Hematopoietic multipotent progenitor cell treated with erythropoietin and hydrocortisone succinate and interleukin-3 and kit ligand, for 17 days (in vitro differentiated cells): Measurements from ENCODE around the gene CYP20A1.
"Not testable (repeated sequence)": the region's sequence is repeated elsewhere in the genome, so short reads cannot be mapped to it uniquely, and the experiment has no call there.

Experiments used
- DNase-seq: peaks from one replicate; pipeline ENCODE4 v3.0.0-alpha.2; 2015; ENCODE audit warnings: low spot score

Gene CYP20A1

DNA sequence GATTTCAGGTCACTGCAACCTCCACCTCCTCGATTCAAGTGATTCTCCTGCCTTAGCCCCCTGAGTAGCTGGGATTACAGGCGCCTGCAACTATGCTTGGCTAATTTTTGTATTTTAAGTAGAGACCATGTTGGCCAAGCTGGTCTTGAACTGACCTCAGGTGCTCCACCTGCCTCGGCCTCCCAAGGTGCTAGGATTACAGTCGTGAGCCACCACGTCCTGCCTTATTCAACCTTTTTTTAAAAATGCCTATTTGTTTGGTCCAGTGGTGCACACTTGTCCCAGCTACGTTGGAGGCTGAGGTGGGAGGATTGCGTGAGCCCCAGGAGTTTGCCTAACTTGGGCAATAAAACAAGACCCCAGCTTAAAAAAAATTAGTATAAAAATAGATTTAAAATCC, 43.3 kb downstream of the CYP20A1 start:
- no peak for DNase-seq

DNA sequence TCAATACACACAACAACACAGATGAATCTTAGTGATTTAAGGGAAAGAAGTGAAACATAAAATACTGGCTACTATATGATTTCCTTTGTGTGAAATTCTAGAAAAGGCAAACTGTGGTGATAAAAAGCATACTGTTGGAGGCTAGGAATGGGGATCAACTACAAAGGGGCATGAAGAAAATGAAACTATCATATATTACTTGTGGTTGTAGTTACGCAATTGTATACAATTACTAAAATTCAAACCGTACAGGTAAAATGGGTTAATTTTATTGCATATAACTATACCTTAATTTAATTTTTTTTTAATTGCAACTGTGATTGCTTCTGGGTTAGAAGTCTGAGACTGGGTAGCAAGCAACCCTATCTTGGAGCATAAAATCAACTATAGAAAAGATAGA, 47.7 kb downstream of the CYP20A1 start:
- no peak for DNase-seq

DNA sequence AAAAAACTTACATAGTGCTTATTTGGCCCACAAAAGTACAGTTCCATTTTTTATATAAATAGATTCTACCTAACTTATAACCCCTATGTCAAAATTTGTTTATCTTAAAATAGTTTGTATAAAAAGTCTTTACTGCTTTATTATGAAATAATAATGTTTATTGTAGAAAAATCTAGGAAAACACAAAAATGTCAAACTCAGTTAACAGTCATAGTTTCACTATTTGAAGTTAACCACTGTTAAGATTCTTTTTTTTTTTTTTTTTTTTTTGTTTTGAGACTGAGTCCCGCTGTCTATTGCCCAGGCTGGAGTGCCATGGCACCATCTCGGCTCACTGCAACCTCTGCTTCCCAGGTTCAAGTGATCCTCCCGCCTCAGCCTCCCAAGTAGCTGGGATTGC, 62.8 kb downstream of the CYP20A1 start:
- DNase-seq, result no peak

DNA sequence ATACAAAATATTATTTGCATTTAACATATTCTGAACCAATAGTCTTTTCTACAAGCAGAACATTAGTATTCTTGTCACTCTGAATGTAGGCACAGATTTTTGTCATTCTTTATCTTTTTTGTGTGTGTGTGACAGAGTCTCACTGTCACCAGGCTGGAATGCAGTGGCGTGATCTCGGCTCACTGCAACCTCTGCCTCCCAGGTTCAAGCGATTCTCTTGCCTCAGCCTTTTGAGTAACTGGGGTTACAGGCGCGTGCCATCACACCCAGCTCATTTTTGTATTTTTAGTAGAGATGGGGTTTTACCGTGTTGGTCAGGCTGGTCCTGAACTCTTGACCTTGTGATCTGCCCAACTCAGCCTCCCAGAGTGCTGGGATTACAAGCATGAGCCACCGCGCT, 63.8 kb downstream of the CYP20A1 start:
- not testable (repeated sequence) for DNase-seq

DNA sequence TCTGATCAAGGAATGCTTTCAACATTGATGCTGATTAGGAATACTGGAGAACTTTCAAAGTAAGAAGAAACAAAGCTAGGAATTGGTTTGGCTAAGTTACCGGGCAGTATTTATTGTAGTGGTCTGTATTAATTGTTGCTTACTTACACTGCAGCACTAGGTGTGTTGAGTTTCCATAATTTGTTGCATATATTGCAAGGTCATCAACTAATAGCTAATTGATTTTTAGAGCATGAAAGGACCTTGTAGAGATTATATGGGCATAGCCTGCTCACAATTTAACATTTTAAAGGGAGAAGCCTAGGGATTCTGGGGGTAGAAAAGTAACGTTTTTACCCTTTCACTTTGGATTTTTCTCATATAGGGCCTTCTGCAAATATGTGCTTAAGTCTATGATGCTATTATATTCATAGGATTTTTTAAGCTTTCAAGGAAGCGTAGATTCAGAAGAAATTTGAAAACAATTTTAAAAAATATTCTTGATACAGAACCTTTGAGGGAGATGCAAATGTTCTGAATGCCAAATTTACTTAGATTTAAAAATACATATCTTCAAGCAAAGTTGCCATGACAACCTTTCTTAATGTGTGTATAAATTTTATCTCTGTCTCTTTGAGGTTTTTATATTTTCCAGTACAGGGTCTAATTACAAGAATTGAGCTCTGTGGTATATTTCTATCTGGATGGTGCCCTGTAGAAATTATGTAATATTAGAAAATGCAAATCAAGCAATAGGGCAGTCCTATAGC, 72.0 kb downstream of the CYP20A1 start:
- no peak for DNase-seq

DNA sequence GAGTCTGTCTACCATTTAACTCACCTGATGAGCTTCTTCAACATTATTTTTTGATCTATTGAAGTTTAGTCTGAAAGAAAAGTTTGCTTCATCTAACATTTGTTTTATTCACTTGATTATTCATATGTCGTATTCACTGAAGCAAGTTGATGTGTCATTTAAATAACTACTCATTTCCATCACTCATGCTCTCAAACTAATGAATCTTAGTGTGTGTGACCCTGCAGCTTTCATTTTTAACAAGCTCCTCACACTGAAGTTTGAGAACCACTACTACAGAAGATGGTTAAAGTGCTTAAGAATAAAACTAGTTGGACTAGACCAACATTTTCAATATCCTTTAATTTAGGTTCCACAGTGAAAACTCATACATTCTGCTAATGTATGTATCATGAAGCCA, 87.5 kb downstream of the CYP20A1 start:
- DNase-seq, result no peak

DNA sequence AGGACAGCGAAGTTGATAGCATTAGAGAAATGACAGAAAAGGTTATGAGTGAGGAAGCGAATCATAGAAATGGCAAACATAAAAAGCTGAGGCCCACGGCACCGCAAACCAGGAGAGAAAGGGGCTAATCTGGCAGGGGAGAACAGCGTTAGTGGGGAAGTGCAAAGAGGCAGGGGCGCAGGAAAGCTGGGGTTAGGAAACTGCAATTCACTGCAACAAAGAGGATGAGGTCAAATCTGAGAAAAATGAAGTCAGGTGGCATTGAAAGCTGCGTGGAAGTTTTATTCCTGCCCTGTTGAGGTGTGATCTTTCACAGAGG, 88.7 kb downstream of the CYP20A1 start:
- no peak for DNase-seq

DNA sequence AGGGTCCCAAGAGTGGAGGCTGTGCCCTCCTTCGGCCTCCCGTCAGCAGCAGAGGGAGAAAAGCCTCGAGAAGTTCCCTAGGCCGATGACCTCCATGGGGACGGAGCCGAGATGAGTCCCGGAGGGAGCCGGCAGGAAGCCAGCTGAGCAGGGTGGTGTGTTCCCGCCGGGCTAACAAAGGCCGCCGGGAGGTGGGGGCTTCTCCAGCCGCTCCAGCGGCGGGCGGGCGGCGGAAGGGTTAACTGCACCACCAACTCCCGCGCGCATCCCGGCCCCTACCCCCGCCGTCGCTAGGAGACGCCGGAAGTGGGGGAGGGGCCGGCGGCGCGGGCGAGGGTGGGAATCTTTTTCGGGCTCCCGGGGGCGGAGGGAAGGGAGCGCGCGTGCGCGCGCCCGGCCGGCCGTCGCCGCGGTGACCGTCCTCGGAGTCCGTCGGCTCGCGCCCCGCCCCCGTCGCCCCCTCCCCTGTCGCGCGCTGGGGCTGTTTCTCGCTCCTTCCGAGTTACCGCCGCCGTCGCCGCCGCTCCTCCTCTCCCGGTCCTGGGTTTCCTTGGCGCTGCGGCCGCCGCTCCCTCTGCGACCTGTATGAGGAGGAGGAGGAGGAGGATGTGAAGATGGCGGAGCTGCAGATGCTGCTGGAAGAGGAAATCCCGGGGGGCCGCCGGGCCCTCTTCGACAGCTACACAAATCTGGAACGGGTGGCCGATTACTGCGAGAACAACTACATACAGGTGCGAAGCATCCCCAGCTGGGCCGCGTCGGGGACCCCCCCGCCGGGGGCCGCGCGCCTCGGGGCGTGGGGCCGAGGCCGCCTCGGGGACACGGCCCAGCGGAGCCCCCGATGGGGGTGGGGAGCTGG, 89.3 kb downstream of the CYP20A1 start, which contains the start of gene ABI2:
Gene ABI2, plus strand, starts transcription at position 494 of the 859 bp plus-strand sequence. Its CDS starts 121 bp downstream, at position 615.
- peak; percentile 57 for DNase-seq

DNA sequence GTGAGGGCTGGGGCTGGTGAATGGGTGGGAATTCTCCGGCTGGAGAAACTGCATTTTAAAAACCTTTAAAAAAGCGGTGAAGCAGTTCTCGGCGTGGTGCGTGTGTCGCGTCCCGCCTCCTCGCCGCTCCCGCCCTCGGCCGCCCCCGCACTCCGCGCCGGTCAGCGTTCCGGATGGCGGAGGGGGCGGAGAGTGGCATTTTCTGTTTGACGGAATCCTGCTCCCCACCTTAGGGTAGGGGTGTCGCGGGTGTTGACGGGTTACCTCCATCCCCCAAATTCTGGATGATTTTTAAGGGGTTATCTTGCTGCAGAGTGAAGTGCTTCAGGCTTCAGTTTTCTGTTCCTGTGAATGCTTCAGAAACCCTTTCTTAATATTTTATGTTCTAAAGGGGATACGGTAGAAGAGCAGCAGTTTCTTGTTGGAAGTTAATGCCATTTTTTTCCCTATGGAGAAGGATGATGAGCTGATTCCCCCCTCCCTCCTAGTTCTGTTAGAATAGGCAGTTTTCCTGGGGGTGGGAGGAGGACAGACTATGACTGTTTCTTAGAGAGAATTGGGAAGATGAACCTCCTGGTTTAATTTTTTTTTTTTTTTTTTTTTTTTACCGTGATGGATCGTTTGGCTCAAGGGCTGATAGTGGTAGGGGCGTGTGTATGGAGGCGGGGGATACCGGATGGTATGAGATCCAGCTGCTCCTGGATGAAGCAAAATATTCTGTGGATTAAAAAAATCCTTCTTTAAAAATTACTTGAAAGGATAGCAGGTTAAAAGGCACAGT, 90.1 kb downstream of the CYP20A1 start:
- DNase-seq, result peak; percentile 21

DNA sequence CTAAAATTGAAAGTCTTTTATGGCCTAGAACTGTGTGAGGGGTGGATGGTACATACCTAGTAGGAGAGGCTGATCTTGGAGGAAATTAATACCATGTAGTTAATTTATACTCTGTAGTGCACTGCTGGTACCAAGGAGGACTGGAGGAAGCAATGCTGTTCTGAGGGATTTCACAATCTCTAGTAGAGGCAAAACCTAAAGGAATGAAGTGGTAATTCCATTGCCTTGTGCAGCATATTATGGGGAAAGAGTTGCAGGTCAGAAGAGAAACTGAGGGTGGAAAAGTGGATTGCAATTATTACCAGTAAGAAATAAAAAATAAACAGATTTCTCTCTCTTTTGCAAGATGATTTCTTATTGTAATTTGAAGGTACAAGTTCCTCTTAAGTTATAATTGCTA, 91.6 kb downstream of the CYP20A1 start:
- DNase-seq, result no peak

DNA sequence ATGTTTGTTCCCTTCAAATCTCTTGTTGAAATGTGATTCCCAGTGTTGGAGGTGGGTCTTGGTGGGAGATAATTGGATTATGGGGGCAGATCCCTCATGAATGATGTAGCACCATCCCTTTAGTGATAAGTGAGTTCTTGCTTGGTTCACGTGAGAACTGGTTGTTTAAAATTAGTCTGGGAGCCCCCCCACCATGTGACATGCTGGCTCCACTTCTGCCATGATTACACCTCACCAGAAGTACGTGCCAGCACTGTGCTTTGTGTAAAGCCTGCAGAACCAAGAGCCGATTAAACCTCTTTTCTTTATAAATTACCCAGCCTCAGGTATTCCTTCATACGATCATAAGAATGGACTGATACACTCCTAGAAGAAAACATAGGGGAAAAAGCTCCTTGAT, 99.5 kb downstream of the CYP20A1 start:
- DNase-seq, result no peak

DNA sequence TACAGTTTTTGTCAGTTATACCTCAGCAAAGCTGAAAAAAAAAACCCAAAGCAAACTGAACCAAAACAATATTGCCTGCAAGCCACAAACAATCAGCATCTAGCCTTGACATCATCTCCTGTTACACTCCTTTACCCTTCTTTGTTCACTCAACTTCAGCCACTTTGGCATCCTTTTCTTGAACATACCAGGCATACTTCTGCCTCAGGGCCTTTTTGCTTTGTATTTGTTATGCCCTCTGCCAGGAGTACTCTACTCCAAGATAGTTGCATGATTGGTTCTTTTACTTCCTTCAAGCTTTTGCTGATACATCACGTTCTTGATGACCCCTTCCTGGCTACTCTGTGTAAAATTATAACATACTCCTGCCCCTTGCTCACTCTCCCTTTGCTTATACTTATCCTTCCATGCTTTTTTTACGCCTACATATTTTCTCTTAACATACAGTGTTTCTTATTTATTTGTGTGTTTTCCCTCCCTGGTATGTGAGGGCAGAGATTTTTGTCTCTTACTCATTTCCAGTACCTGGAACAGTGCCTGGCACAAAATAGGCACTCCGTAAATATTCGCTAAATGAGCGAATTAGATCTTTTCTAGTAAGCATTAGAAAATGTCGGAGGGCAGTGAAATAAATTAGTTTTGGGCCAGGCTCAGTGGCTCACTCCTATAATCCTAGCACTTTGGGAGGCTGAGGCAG, 102.1 kb downstream of the CYP20A1 start:
- DNase-seq, result no peak

DNA sequence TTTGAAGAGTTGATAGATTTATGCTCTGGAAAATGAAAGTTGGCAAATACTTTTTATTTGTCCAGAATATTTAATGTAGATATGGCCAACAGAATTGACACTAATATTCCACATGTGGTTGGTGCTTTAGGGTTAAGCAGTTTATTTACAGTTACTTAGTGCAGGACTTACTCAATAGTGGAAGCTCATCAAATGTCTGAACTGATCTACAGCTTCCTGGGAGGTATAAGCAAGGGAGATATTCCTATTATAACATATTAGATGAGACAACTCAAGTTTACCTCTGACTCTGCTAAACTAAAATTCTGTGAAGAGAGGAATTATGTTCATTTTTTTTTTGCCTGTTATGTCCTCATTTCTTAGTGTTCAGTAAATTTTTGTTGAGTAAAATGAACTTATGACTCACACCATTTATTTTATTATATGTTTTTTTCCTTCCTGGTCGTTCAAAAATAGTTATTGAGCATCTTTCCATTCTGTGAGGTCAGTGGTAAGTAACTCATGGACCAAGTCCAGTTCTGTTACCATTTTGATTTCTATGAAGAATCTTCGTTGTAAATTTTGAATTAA, 103.0 kb downstream of the CYP20A1 start:
- no peak for DNase-seq

DNA sequence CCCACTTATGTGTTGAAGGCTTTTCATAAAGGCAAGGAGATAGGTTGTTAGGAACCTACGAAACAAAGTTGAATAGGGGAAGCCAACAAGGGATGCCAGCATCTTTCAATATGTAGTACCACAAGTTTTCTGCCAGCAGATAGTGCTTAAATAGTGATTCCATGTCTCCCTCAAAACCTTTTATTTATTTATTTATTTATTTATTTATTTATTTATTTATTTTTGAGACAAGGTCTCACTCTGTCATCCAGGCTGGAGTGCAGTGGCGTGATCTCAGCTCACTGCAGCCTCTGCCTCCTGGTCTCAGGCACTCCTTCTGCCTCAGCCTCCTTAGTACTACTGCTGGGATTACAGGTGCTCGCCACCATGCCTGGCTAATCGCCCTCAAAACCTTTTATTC, 103.6 kb downstream of the CYP20A1 start:
- not testable (repeated sequence) for DNase-seq

DNA sequence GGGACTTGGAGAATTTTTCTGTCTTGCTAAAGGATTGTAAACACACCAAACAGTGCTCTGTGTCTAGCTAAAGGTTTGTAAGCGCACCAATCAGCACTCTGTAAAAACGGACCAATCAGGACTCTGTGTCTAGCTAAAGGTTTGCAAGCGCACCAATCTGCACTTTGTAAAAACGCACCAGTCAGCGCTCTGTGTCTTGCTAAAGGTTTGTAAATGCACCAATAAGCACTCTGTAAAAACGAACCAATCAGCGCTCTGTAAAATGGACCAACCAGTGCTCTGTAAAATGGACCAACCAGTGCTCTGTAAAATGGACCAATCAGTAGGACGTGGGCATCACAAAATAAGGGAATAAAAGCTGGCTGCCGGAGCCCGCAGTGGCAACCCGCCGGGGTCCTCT, 105.8 kb downstream of the CYP20A1 start:
- no peak for DNase-seq

DNA sequence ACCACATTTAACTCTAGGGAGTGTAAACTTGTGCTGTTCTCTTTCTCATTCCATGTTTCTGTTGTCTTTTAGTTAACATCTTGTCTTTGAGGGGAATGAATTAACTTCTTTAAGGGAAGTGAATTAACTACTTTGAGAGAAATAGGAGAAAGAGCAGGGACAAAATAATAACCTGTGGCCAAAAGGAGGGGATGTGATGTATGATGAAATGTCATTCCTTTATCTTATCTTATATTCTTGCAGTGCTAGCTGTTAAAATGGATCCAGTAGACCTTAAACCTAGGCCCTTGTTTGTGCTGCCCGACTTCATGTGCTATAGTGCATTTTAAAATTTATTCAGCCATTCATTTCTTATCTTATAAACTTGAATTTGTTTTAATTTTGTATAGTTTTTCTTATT, 107.8 kb downstream of the CYP20A1 start:
- peak; percentile 24 for DNase-seq

DNA sequence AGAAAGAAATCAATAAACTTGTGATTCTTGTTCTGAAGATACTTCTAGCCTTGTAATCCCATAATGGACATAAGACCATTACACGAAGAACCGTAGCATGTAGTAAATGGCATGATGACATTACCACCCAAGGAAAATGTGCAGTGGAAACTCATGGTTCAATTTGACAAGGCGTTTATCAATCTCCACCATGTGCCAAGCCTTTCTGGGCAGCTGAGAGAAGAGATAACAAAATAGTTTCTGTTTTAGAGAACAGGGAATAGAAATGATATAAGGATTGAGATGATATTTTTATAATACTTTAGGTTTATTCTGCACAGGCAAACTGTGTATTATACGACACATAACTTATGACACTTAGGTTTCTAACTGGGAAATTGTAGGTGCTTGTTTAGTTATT, 108.6 kb downstream of the CYP20A1 start:
- DNase-seq, result peak; percentile 73

DNA sequence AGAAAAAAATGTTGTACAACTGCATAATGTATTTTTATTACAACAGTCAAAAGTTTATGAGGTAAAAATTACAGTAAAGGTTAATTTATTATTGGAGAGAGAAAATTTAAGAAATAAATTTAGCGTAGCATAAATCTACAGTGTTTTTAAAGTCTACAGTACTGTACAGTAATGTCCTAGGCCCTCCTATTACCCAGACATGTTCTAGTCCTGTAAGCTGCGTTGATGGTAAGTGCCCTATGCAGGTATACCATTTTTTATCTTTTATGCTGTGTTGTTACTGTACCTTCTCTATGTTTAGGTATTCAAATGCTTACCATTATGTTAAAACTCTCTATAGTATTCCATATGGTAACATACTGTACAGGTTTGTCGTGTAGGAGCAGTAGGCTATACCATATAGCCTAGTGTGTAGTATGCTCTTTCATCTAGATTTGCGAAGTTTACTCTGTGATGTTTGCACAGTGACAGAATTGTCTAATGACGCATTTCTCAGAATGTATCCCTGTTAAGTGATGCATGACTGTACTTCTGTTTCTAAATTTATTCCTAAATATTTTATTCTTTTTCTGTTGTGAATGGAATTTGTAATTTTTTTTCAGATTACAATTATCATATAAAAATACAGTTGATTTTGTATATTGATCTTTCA, 113.9 kb downstream of the CYP20A1 start:
- no peak for DNase-seq

DNA sequence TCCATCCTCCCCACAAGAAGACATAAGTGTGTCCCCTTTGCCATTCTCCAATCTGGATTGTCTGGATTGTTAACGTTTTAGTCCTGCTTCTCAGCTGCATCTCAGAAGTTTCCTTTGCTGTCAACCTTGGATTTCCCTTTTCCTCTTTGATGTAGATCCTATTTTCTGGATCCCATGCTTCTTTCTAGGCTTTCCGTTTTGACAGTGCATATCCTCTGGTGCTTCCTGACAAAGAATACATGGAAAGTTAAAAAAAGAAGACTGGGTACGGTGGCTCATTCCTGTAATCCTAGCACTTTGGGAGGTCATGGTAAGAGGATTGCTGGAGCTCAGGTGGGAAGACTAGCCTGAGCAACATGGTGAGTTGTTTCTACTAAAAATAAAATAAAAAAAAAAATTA, 116.1 kb downstream of the CYP20A1 start:
- DNase-seq, result no peak
